SK-N-MC (cell line): ENCODE data around the gene ENHO.

Experiments
- EZH2 ChIP-seq: fragments of 200-600 bp; sonication (generic); IDR thresholded peaks from one replicate; pipeline ENCODE4 v1.6.1; 2017; ENCODE audit warnings: antibody characterized with exemption
- POLR2AphosphoS5 ChIP-seq: IDR thresholded peaks from 2 replicates; pipeline ENCODE4 v1.6.1; 2012; ENCODE audit warnings: mild to moderate bottlenecking, low read depth, low read length, borderline replicate concordance

DNA sequence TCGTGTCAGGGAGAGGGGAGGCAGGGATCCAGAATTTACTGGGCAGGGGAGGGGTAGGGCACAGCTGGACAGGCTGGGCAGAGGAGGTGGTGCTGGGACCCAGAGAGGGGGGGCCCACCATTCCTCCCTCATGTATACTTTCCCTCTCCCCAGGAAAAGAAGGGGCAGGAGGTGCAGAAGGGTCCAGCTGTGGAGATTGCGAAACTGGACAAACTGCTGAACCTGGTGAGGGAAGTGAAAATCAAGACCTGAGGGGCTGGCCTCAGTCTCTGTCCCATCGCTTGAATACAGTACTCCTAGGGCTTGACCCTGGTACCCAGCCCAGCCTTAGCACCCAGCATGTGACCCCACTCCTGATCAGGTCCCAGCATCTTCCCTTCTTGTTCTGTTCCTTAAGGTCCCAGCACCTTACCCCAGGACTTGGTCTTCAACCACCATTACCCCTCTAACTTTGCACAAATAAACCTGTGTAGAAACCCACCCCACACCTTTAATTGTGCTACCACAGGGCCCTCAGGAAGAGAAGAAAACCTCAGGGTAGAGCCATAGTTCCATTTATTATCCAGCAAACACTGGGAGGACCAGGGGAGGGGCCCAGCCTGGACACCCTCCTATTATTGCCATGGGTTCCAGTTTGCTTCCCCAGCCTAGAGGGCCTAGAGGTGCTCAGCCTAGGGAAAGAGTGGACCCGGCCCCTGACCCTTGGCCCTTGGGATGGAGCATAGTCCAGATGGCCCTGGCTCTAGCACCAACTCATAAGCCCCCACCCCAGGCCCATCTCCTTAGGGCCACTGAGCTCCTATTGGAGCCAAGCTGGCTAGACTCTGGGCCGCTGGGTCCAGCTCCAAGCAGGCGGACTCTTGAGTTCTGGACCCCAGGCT, 2.0 kb downstream of the ENHO start:
- no peak for TF ChIP-seq EZH2
- no peak for TF ChIP-seq POLR2AphosphoS5
